ENCODE measurements around the gene MAPKAPK3.

Gene MAPKAPK3

GRCh38 chr3:50587373-50587772 lies 29.6 kb upstream of the MAPKAPK3 start:
- no peak for DNase-seq (ENCODE audit: low read depth in 2 of 2)

- DNase-seq (ENCODE audit: low read depth in 2 of 2), result peak; percentile 86 to 92
Observed at GRCh38 chr3:50587806-50588758, 28.9 kb upstream of the MAPKAPK3 start.

- DNase-seq (ENCODE audit: low read depth in 2 of 2), result no peak
Observed at GRCh38 chr3:50588759-50589433, 28.1 kb upstream of the MAPKAPK3 start.

- no peak for DNase-seq (ENCODE audit: low read depth in 2 of 2)
Observed at GRCh38 chr3:50591196-50591741, 25.7 kb upstream of the MAPKAPK3 start.

GRCh38 chr3:50592568-50592967 lies 24.4 kb upstream of the MAPKAPK3 start:
- DNase-seq (ENCODE audit: low read depth in 2 of 2), result no peak

GRCh38 chr3:50594253-50594785 lies 22.6 kb upstream of the MAPKAPK3 start:
- no peak for DNase-seq (ENCODE audit: low read depth in 2 of 2)

- no peak for DNase-seq (ENCODE audit: low read depth in 2 of 2)
Observed at GRCh38 chr3:50599115-50599715, 17.7 kb upstream of the MAPKAPK3 start.

GRCh38 chr3:50599716-50600118 lies 17.2 kb upstream of the MAPKAPK3 start:
- DNase-seq (ENCODE audit: low read depth in 2 of 2), result no peak

- DNase-seq (ENCODE audit: low read depth in 2 of 2), result no peak
Observed at GRCh38 chr3:50600141-50600753, 16.7 kb upstream of the MAPKAPK3 start.

- DNase-seq (ENCODE audit: low read depth in 2 of 2), result peak; percentile 91 to 96
Observed at GRCh38 chr3:50600841-50601591, 15.9 kb upstream of the MAPKAPK3 start.

- DNase-seq (ENCODE audit: low read depth in 2 of 2), result no peak
Observed at GRCh38 chr3:50602595-50603191, 14.3 kb upstream of the MAPKAPK3 start.

GRCh38 chr3:50603261-50604109 lies 13.5 kb upstream of the MAPKAPK3 start:
- no peak for DNase-seq (ENCODE audit: low read depth in 2 of 2)

GRCh38 chr3:50604110-50604621 lies 12.8 kb upstream of the MAPKAPK3 start:
- no peak for DNase-seq (ENCODE audit: low read depth in 2 of 2)

GRCh38 chr3:50604628-50605588 lies 12.0 kb upstream of the MAPKAPK3 start:
- DNase-seq (ENCODE audit: low read depth in 2 of 2), result no peak

GRCh38 chr3:50605901-50606326 lies 11.0 kb upstream of the MAPKAPK3 start:
- no peak for DNase-seq (ENCODE audit: low read depth in 2 of 2)

- no peak for DNase-seq (ENCODE audit: low read depth in 2 of 2)
Observed at GRCh38 chr3:50606596-50606995, 10.4 kb upstream of the MAPKAPK3 start.

GRCh38 chr3:50607271-50608091 lies 9.5 kb upstream of the MAPKAPK3 start:
- DNase-seq (ENCODE audit: low read depth in 2 of 2), result no peak

Measured in stimulated activated CD8-positive, alpha-beta memory T cell treated with anti-CD3 and anti-CD28 coated beads, Interleukin-15, amount 100 ng/mL, for 48 hours (primary cell).